ENCODE results near the gene KRT6B. TPM values are rescaled to one million over a fixed set of nuclear protein-coding genes. Genes with fewer than 3 reads are reported as not detected.

KRT6B gene
- polyA plus RNA-seq, 1 experiment, result not detected

GRCh38 chr12:52445876-52446275, 6.1 kb downstream of the KRT6B start:
- DNase-seq (ENCODE audit: low read depth), result no peak
- ChIA-PET POLR2A (no interaction called here), CTCF (no interaction called here)
- no peaks in the 10 kb centered on the region for H3K36me3 ChIP-seq (ENCODE audit: control insufficient read depth, insufficient read depth, low read length)
- no peak overlapping the region for H3K4me3 ChIP-seq (ENCODE audit: low read depth, low read length)
- TF ChIP-seq CTCF (IDR thresholded peaks at IDR 0.05; ENCODE audit: insufficient read depth, low read depth, low read length), result no peak
- H3K27me3 ChIP-seq (ENCODE audit: control insufficient read depth, insufficient read depth, low read length), result peaks cover 3% of the 10 kb centered on the region; the same call in 1 of the 2 replicates

GRCh38 chr12:52444647-52445595, 7.0 kb downstream of the KRT6B start:
- POLR2A ChIA-PET, result no interaction called here
- DNase-seq (ENCODE audit: low read depth), result no peak
- Histone ChIP-seq H3K4me3 (ENCODE audit: low read depth, low read length) (no peak overlapping the region), H3K36me3 (ENCODE audit: control insufficient read depth, insufficient read depth, low read length) (no peaks in the 10 kb centered on the region), H3K27me3 (ENCODE audit: control insufficient read depth, insufficient read depth, low read length) (peaks cover 3% of the 10 kb centered on the region; the same call in 1 of the 2 replicates)
- no peak for TF ChIP-seq CTCF (IDR thresholded peaks at IDR 0.05; ENCODE audit: insufficient read depth, low read depth, low read length)
- CTCF ChIA-PET, result interaction anchor here (1.3 kb wide), 1 partner anchor 7 kb away, joined by 4 read pairs; the partner anchor contains the start of gene KRT6B

- no peak overlapping the region for H3K4me3 ChIP-seq (ENCODE audit: low read depth, low read length)
- H3K36me3 ChIP-seq (ENCODE audit: control insufficient read depth, insufficient read depth, low read length), result no peaks in the 10 kb centered on the region
- ChIA-PET CTCF (interaction anchor here (1.0 to 1.3 kb wide), 2 partner anchors 8 to 116 kb away, joined by 3 to 4 read pairs; partner anchors contain the start of gene KRT6B), POLR2A (no interaction called here)
- no peak for TF ChIP-seq CTCF (IDR thresholded peaks at IDR 0.05; ENCODE audit: insufficient read depth, low read depth, low read length)
- DNase-seq (ENCODE audit: low read depth), result no peak
- H3K27me3 ChIP-seq (ENCODE audit: control insufficient read depth, insufficient read depth, low read length), result peaks cover 3% of the 10 kb centered on the region; the same call in 1 of the 2 replicates
These were observed 8.0 kb downstream of the KRT6B start for GRCh38 chr12:52443966-52444365.

- POLR2A ChIA-PET, result no interaction called here
- CTCF ChIA-PET, result interaction anchor here (0.6 to 1.6 kb wide), 3 partner anchors 11 to 223 kb away, joined by 3 to 4 read pairs (median 3); no protein-coding TSS in a partner anchor
- no peak overlapping the region for H3K4me3 ChIP-seq (ENCODE audit: low read depth, low read length)
These were observed 9.3 kb downstream of the KRT6B start for GRCh38 chr12:52442600-52443061.

More at GRCh38 chr12:52442600-52443061, 9.3 kb downstream of the KRT6B start:
- peak; percentile 22; the same call in 1 of the 2 replicates for TF ChIP-seq CTCF (IDR thresholded peaks at IDR 0.05; ENCODE audit: insufficient read depth, low read depth, low read length)
- no peaks in the 10 kb centered on the region for H3K27me3 ChIP-seq (ENCODE audit: control insufficient read depth, insufficient read depth, low read length)
- DNase-seq (ENCODE audit: low read depth), result no peak
- no peaks in the 10 kb centered on the region for H3K36me3 ChIP-seq (ENCODE audit: control insufficient read depth, insufficient read depth, low read length)
